Astrocyte (in vitro differentiated cells and primary cell): Measurements from ENCODE around the gene SPTBN1.

ENCODE experiments used
- EZH2 ChIP-seq: IDR thresholded peaks from 2 replicates; pipeline ENCODE4 v1.6.1; 2012; ENCODE audit warnings: mild to moderate bottlenecking, low read length, inconsistent platforms; ENCODE audit not compliant: insufficient read depth
- TF ChIP-seq, protein P1 (sequence below): IDR thresholded peaks from 2 replicates; pipeline ENCODE4 v1.5.1; 2011; ENCODE audit warnings: low read depth, mild to moderate bottlenecking, inconsistent platforms, low read length, moderate library complexity; ENCODE audit not compliant: insufficient read depth

DNA sequence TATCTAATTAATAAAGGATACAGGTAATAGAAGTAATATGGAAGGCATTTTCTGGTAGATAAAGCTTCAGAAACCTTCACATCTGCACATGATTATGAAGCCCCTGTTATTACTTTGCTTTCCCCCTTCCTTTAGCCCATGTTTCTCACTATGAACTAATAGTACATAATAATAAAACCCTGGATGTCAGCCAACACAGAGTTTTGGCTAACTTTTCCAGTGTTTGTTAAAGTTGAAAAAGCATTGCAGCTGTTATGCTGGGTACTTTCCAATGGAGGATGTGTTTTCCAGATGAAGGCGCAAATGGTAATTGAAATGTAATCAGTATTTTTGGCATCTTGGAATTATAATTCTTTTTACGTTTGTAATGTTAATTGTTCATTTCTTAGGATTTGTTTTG is 43.5 kb downstream of the SPTBN1 start:
- TF ChIP-seq, protein P1, sequence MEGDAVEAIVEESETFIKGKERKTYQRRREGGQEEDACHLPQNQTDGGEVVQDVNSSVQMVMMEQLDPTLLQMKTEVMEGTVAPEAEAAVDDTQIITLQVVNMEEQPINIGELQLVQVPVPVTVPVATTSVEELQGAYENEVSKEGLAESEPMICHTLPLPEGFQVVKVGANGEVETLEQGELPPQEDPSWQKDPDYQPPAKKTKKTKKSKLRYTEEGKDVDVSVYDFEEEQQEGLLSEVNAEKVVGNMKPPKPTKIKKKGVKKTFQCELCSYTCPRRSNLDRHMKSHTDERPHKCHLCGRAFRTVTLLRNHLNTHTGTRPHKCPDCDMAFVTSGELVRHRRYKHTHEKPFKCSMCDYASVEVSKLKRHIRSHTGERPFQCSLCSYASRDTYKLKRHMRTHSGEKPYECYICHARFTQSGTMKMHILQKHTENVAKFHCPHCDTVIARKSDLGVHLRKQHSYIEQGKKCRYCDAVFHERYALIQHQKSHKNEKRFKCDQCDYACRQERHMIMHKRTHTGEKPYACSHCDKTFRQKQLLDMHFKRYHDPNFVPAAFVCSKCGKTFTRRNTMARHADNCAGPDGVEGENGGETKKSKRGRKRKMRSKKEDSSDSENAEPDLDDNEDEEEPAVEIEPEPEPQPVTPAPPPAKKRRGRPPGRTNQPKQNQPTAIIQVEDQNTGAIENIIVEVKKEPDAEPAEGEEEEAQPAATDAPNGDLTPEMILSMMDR = no peak
- TF ChIP-seq EZH2 = no peak
